CD8-positive, alpha-beta memory T cell (primary cell): ENCODE data around the gene TMPRSS12. TPM values are rescaled to one million over a fixed set of nuclear protein-coding genes. Genes with fewer than 3 reads are reported as not detected.
"Not testable (repeated sequence)": the region's sequence is repeated elsewhere in the genome, so short reads cannot be mapped to it uniquely, and the experiment has no call there.

ENCODE experiments used
- CTCF ChIA-PET: fragments of 350-600 bp; sonication (Branson Sonifier 250); formaldehyde crosslinking; loops from one replicate; lab custom pipeline; 2021; ENCODE audit warnings: antibody characterized with exemption; lab: Charles Lee
- POLR2A ChIA-PET: fragments of 350-600 bp; sonication (Branson Sonifier 250); formaldehyde crosslinking; loops from one replicate; lab custom pipeline; 2021; ENCODE audit warnings: antibody characterized with exemption; lab: Charles Lee
- DNase-seq, 5 donors: peaks; one replicate each; pipeline versions ENCODE4 v3.0.0 to v3.0.0-alpha.2; 2020 to 2022; ENCODE audit warnings: mixed read lengths in 1 of 5
- H3K27ac ChIP-seq: one replicate; pipeline ENCODE4 v1.7.0; 2013; ENCODE audit warnings: low read depth, mild to moderate bottlenecking, low read length, moderate library complexity
- H3K27me3 ChIP-seq: 2 replicates; pipeline ENCODE4 v1.7.0; 2013; ENCODE audit warnings: low read length, mild to moderate bottlenecking; ENCODE audit not compliant: insufficient read depth, poor library complexity, severe bottlenecking
- H3K36me3 ChIP-seq: 2 replicates; pipeline ENCODE4 v1.7.0; 2013; ENCODE audit warnings: mild to moderate bottlenecking, low read length, moderate library complexity; ENCODE audit not compliant: insufficient read depth
- H3K4me1 ChIP-seq: 2 replicates; pipeline ENCODE4 v1.7.0; 2013; ENCODE audit warnings: mild to moderate bottlenecking, low read length, moderate library complexity; ENCODE audit not compliant: insufficient read depth
- H3K4me3 ChIP-seq: 2 replicates; pipeline ENCODE4 v1.7.0; 2013; ENCODE audit warnings: mild to moderate bottlenecking, low read length
- H3K9me3 ChIP-seq: 2 replicates; pipeline ENCODE4 v1.7.0; 2013; ENCODE audit warnings: mild to moderate bottlenecking, low read length
- H3K27ac Mint-ChIP-seq, 8 donors: one replicate each; pipeline ENCODE4 v1.8.0; 2020 to 2021; ENCODE audit warnings: mixed read lengths in 8 of 8, mild to moderate bottlenecking in 6 of 8, inconsistent platforms in 3 of 8, moderate library complexity in 3 of 8
- H3K27me3 Mint-ChIP-seq, 2 donors: one replicate each; pipeline ENCODE4 v1.8.0; 2020 to 2021; ENCODE audit warnings: mixed read lengths in 2 of 2, mild to moderate bottlenecking in 1 of 2, moderate library complexity in 1 of 2
- H3K36me3 Mint-ChIP-seq, 3 donors: one replicate each; pipeline ENCODE4 v1.8.0; 2020 to 2021; ENCODE audit warnings: mixed read lengths in 3 of 3, inconsistent platforms in 1 of 3, mild to moderate bottlenecking in 1 of 3
- H3K4me1 Mint-ChIP-seq, 3 donors: one replicate each; pipeline ENCODE4 v1.8.0; 2020 to 2021; ENCODE audit warnings: mixed read lengths in 3 of 3, inconsistent platforms in 1 of 3, mild to moderate bottlenecking in 1 of 3
- H3K4me3 Mint-ChIP-seq, 7 donors: one replicate each; pipeline ENCODE4 v1.8.0; 2020 to 2021; ENCODE audit warnings: mixed read lengths in 7 of 7, mild to moderate bottlenecking in 6 of 7, moderate library complexity in 4 of 7, inconsistent platforms in 2 of 7
- H3K9me3 Mint-ChIP-seq, 5 donors: one replicate each; pipeline ENCODE4 v1.8.0; 2020 to 2022; ENCODE audit warnings: mixed read lengths in 5 of 5, mild to moderate bottlenecking in 3 of 5, moderate library complexity in 2 of 5, inconsistent platforms in 1 of 5
- polyA plus RNA-seq: library from polyadenylated mRNA; unstranded; fragments of 300-500 nt; fragmentation: Illumina TruSeq; gene quantifications from one replicate; pipeline ENCODE4 v1.2.3, GENCODE V29; 2021
- total RNA-seq, 2 experiments: library from RNA; stranded (reverse); gene quantifications; one replicate each; pipeline ENCODE4 v1.2.3, GENCODE V29; 2021

TMPRSS12 gene
- total RNA-seq (not detected), polyA plus RNA-seq (not detected)

- ChIA-PET CTCF (no interaction called here), POLR2A (no interaction called here)
- H3K36me3 Mint-ChIP-seq = peaks cover 0 to 5% (median 2%) of the 10 kb centered on the region in 3 donors
- H3K4me3 Mint-ChIP-seq = no peak within 1 kb of the TSS
- H3K4me1 Mint-ChIP-seq = no peaks in the 10 kb centered on the region
- Histone ChIP-seq H3K4me1 (no peaks in the 10 kb centered on the region), H3K27me3 (no peaks in the 10 kb centered on the region), H3K36me3 (no peaks in the 10 kb centered on the region), H3K27ac (no peak within 1 kb of the TSS), H3K9me3 (no peaks in the 10 kb centered on the region), H3K4me3 (no peak within 1 kb of the TSS)
- no peak within 1 kb of the TSS for H3K27ac Mint-ChIP-seq
- H3K9me3 Mint-ChIP-seq = peaks cover 0 to 8% (median 3%) of the 10 kb centered on the region in 5 donors
- H3K27me3 Mint-ChIP-seq = peaks cover 15 to 17% of the 10 kb centered on the region in 2 donors
- no peak for DNase-seq
Measured at GRCh38 chr12:50842637-50843493, at the start of gene TMPRSS12. Gene TMPRSS12, plus strand, starts transcription at chr12:50842926. Its CDS starts 39 bp downstream, at chr12:50842965.

GRCh38 chr12:50799908-50800307 is 42.8 kb upstream of the TMPRSS12 start:
- H3K4me3 Mint-ChIP-seq = no peak overlapping the region
- POLR2A ChIA-PET = no interaction called here
- peaks cover 0 to 5% (median 2%) of the 10 kb centered on the region in 3 donors for H3K4me1 Mint-ChIP-seq
- Histone ChIP-seq H3K36me3 (peaks cover 33% of the 10 kb centered on the region), H3K27ac (no peak overlapping the region), H3K4me1 (no peaks in the 10 kb centered on the region), H3K27me3 (no peaks in the 10 kb centered on the region), H3K4me3 (no peak overlapping the region), H3K9me3 (no peaks in the 10 kb centered on the region)
- no peak overlapping the region for H3K27ac Mint-ChIP-seq
- H3K27me3 Mint-ChIP-seq = no peaks in the 10 kb centered on the region
- CTCF ChIA-PET = interaction anchor here (0.7 kb wide), 1 partner anchor 14 kb away, joined by 3 read pairs; no protein-coding TSS in a partner anchor
- peaks cover 29 to 68% (median 38%) of the 10 kb centered on the region in 3 donors for H3K36me3 Mint-ChIP-seq
- no peak for DNase-seq
- peaks cover 6 to 11% (median 10%) of the 10 kb centered on the region in 5 donors for H3K9me3 Mint-ChIP-seq

- no peak overlapping the region for H3K4me3 ChIP-seq
- no peaks in the 10 kb centered on the region for H3K4me1 ChIP-seq
- no peak for DNase-seq
- peaks cover 20% of the 10 kb centered on the region for H3K36me3 ChIP-seq
- no peak overlapping the region for H3K27ac ChIP-seq
- Mint-ChIP-seq H3K27ac (peak overlapping the region in 2 of 8 donors; percentile 19 to 91), H3K36me3 (peaks cover 23 to 48% (median 31%) of the 10 kb centered on the region in 3 donors), H3K9me3 (peaks cover 6 to 11% (median 10%) of the 10 kb centered on the region in 5 donors), H3K4me3 (no peak overlapping the region), H3K27me3 (no peaks in the 10 kb centered on the region), H3K4me1 (peaks cover 0 to 4% (median 2%) of the 10 kb centered on the region in 3 donors)
- ChIA-PET POLR2A (no interaction called here), CTCF (no interaction called here)
- no peaks in the 10 kb centered on the region for H3K27me3 ChIP-seq
- H3K9me3 ChIP-seq = no peaks in the 10 kb centered on the region
Measured at GRCh38 chr12:50803230-50803875, 39.4 kb upstream of the TMPRSS12 start.

- no peaks in the 10 kb centered on the region for H3K27me3 ChIP-seq
- H3K27ac Mint-ChIP-seq = no peak overlapping the region
- H3K4me3 Mint-ChIP-seq = no peak overlapping the region
- no peak for DNase-seq
- H3K27ac ChIP-seq = no peak overlapping the region
- peaks cover 14% of the 10 kb centered on the region for H3K36me3 ChIP-seq
- no peak overlapping the region for H3K4me3 ChIP-seq
- CTCF ChIA-PET = no interaction called here
- peaks cover 11 to 38% (median 11%) of the 10 kb centered on the region in 3 donors for H3K36me3 Mint-ChIP-seq
- no peaks in the 10 kb centered on the region for H3K9me3 Mint-ChIP-seq
- no peaks in the 10 kb centered on the region for H3K9me3 ChIP-seq
- no peaks in the 10 kb centered on the region for H3K4me1 ChIP-seq
- peaks cover 0 to 4% (median 2%) of the 10 kb centered on the region in 3 donors for H3K4me1 Mint-ChIP-seq
- POLR2A ChIA-PET = no interaction called here
- H3K27me3 Mint-ChIP-seq = no peaks in the 10 kb centered on the region
Measured at GRCh38 chr12:50806176-50806575, 36.5 kb upstream of the TMPRSS12 start.

GRCh38 chr12:50809131-50809530 is 33.6 kb upstream of the TMPRSS12 start:
- H3K27me3 Mint-ChIP-seq, H3K4me3 ChIP-seq, H3K27ac Mint-ChIP-seq, H3K4me3 Mint-ChIP-seq, DNase-seq, H3K27ac ChIP-seq, H3K4me1 Mint-ChIP-seq, H3K9me3 Mint-ChIP-seq, H3K4me1 ChIP-seq, H3K9me3 ChIP-seq, CTCF ChIA-PET, POLR2A ChIA-PET, H3K27me3 ChIP-seq: not testable (repeated sequence)
- H3K36me3 ChIP-seq = peaks cover 20% of the 10 kb centered on the region
- peaks cover 4 to 47% (median 13%) of the 10 kb centered on the region in 3 donors for H3K36me3 Mint-ChIP-seq

- H3K4me3 Mint-ChIP-seq, H3K4me3 ChIP-seq, POLR2A ChIA-PET, H3K9me3 ChIP-seq, H3K27ac ChIP-seq, H3K4me1 ChIP-seq, CTCF ChIA-PET, DNase-seq, H3K27me3 ChIP-seq, H3K27me3 Mint-ChIP-seq, H3K9me3 Mint-ChIP-seq, H3K4me1 Mint-ChIP-seq: not testable (repeated sequence)
- peaks cover 21% of the 10 kb centered on the region for H3K36me3 ChIP-seq
- Mint-ChIP-seq H3K36me3 (peaks cover 10 to 74% (median 29%) of the 10 kb centered on the region in 3 donors), H3K27ac (peak overlapping the region in 1 of 8 donors; percentile 15)
Measured at GRCh38 chr12:50814921-50815320, 27.8 kb upstream of the TMPRSS12 start.

- no peak overlapping the region for H3K27ac Mint-ChIP-seq
- no peaks in the 10 kb centered on the region for H3K9me3 Mint-ChIP-seq
- POLR2A ChIA-PET = no interaction called here
- peaks cover 6 to 45% (median 15%) of the 10 kb centered on the region in 3 donors for H3K36me3 Mint-ChIP-seq
- CTCF ChIA-PET = no interaction called here
- DNase-seq = no peak
- no peak overlapping the region for H3K4me3 ChIP-seq
- H3K36me3 ChIP-seq = peaks cover 5% of the 10 kb centered on the region
- no peak overlapping the region for H3K27ac ChIP-seq
- H3K4me3 Mint-ChIP-seq = no peak overlapping the region
- H3K27me3 Mint-ChIP-seq = no peaks in the 10 kb centered on the region
- H3K9me3 ChIP-seq = no peaks in the 10 kb centered on the region
- H3K4me1 Mint-ChIP-seq = peaks cover 0 to 4% (median 4%) of the 10 kb centered on the region in 3 donors
- H3K27me3 ChIP-seq = no peaks in the 10 kb centered on the region
- no peaks in the 10 kb centered on the region for H3K4me1 ChIP-seq
Measured at GRCh38 chr12:50820177-50820576, 22.5 kb upstream of the TMPRSS12 start.

GRCh38 chr12:50822082-50822481 is 20.6 kb upstream of the TMPRSS12 start:
- H3K4me1 Mint-ChIP-seq = peaks cover 0 to 7% (median 6%) of the 10 kb centered on the region in 3 donors
- H3K27ac Mint-ChIP-seq = no peak overlapping the region
- H3K27me3 Mint-ChIP-seq = no peaks in the 10 kb centered on the region
- POLR2A ChIA-PET = no interaction called here
- H3K9me3 Mint-ChIP-seq = no peaks in the 10 kb centered on the region
- Histone ChIP-seq H3K27ac (no peak overlapping the region), H3K9me3 (no peaks in the 10 kb centered on the region), H3K4me1 (no peaks in the 10 kb centered on the region), H3K36me3 (no peaks in the 10 kb centered on the region), H3K4me3 (no peak overlapping the region), H3K27me3 (no peaks in the 10 kb centered on the region)
- peaks cover 0 to 27% (median 8%) of the 10 kb centered on the region in 3 donors for H3K36me3 Mint-ChIP-seq
- no peak for DNase-seq
- CTCF ChIA-PET = interaction anchor here (1.0 kb wide), 1 partner anchor 205 kb away, joined by 3 read pairs; no protein-coding TSS in a partner anchor
- H3K4me3 Mint-ChIP-seq = no peak overlapping the region
